H1 (cell line): ENCODE data around the gene MRPS18B. TPM values are rescaled to one million over a fixed set of nuclear protein-coding genes. Genes with fewer than 3 reads are reported as not detected.

Experiments used
- CTCF ChIA-PET: fragments of 300-600 bp; sonication (Branson Sonifier 250); formaldehyde crosslinking; loops from one replicate; lab custom pipeline; 2021; ENCODE audit not compliant: partially characterized antibody; lab: Charles Lee
- POLR2A ChIA-PET: fragments of 300-600 bp; sonication (Branson Sonifier 250); formaldehyde crosslinking; loops from one replicate; lab custom pipeline; 2021; ENCODE audit warnings: inconsistent platforms; ENCODE audit not compliant: partially characterized antibody; lab: Charles Lee
- DNase-seq, 2 experiments: peaks; one replicate each; pipeline versions ENCODE4 v3.0.0 to v3.0.0-alpha.2; 2010 to 2022; ENCODE audit warnings: low spot score in 2 of 2, low read depth in 1 of 2, mixed read lengths in 1 of 2
- FAIRE-seq: peaks from 2 replicates; lab custom pipeline; 2011; peaks lifted over from hg19 to GRCh38; lab: Jason Lieb, UNC
- H2AFZ ChIP-seq: 2 replicates; pipeline ENCODE4 v1.8.1; 2012; ENCODE audit warnings: low read length, inconsistent platforms
- H2AK5ac ChIP-seq: 2 replicates; pipeline ENCODE4 v1.6.1; 2013; ENCODE audit warnings: low read depth, low read length
- H2BK120ac ChIP-seq: replicated peaks from 2 replicates; pipeline ENCODE3; 2013; ENCODE audit warnings: low read depth, low read length, inconsistent platforms
- H2BK12ac ChIP-seq: 2 replicates; pipeline ENCODE4 v1.6.1; 2013; ENCODE audit warnings: low read depth, low read length
- H2BK15ac ChIP-seq: 2 replicates; pipeline ENCODE4 v1.6.1; 2013; ENCODE audit warnings: low read length
- H2BK20ac ChIP-seq: 2 replicates; pipeline ENCODE4 v1.6.1; 2013; ENCODE audit warnings: low read length
- H2BK5ac ChIP-seq: 2 replicates; pipeline ENCODE4 v1.6.1; 2013; ENCODE audit warnings: low read depth, low read length
- H3K14ac ChIP-seq: 2 replicates; pipeline ENCODE4 v1.6.1; 2013; ENCODE audit warnings: inconsistent platforms; ENCODE audit not compliant: insufficient read length
- H3K18ac ChIP-seq: 2 replicates; pipeline ENCODE4 v1.6.1; 2013; ENCODE audit warnings: low read length; ENCODE audit errors: extremely low read depth
- H3K23ac ChIP-seq: 2 replicates; pipeline ENCODE4 v1.6.1; 2013; ENCODE audit warnings: inconsistent platforms; ENCODE audit not compliant: insufficient read length
- H3K23me2 ChIP-seq: 2 replicates; pipeline ENCODE4 v1.6.1; 2013; ENCODE audit warnings: low read depth, low read length
- H3K27ac ChIP-seq: 2 replicates; pipeline ENCODE4 v1.6.1; 2011; ENCODE audit warnings: low read depth, low read length, inconsistent platforms
- H3K27me3 ChIP-seq, 4 experiments: replicated peaks in 1 of 4; 1 replicate in 1 of 4; 2 replicates in 3 of 4; pipeline versions ENCODE4 v1.6.1 to v1.8.1; 2011 to 2013; ENCODE audit warnings: low read length in 3 of 4, mild to moderate bottlenecking in 3 of 4, inconsistent platforms in 2 of 4, mixed read lengths in 2 of 4, moderate library complexity in 1 of 4; ENCODE audit not compliant: control insufficient read depth in 3 of 4, insufficient read depth in 3 of 4; ENCODE audit errors: extremely low read depth in 1 of 4
- H3K36me3 ChIP-seq, 4 experiments: 2 replicates each; pipeline versions ENCODE4 v1.6.1 to v1.8.1; 2011 to 2013; ENCODE audit warnings: mild to moderate bottlenecking in 4 of 4, low read length in 3 of 4, moderate library complexity in 2 of 4, control low read depth in 1 of 4, inconsistent platforms in 1 of 4; ENCODE audit not compliant: insufficient read depth in 4 of 4, control insufficient read depth in 2 of 4
- H3K4ac ChIP-seq: replicated peaks from 2 replicates; pipeline ENCODE3; 2013; ENCODE audit warnings: low read length, low read depth, mixed read lengths, inconsistent platforms; ENCODE audit not compliant: insufficient read length
- H3K4me1 ChIP-seq, 4 experiments: replicated peaks in 1 of 4; 1 replicate in 1 of 4; 2 replicates in 3 of 4; pipeline versions ENCODE4 v1.6.1 to v1.8.1; 2011 to 2013; ENCODE audit warnings: low read length in 3 of 4, inconsistent platforms in 2 of 4, mixed read lengths in 1 of 4; ENCODE audit not compliant: insufficient read depth in 4 of 4, control insufficient read depth in 3 of 4
- H3K4me2 ChIP-seq, 2 experiments: 2 replicates each; pipeline versions ENCODE4 v1.6.1 to v1.8.1; 2011 to 2013; ENCODE audit warnings: low read depth in 2 of 2, low read length in 2 of 2, control low read depth in 1 of 2, inconsistent platforms in 1 of 2, mild to moderate bottlenecking in 1 of 2; ENCODE audit not compliant: insufficient read depth in 1 of 2
- H3K4me3 ChIP-seq, 4 experiments: fragments of 200-600, 300-600 bp in 1 of 4; sonication (generic), shearing (Covaris generic), sonication (Bioruptor Twin) in 1 of 4; 2 replicates each; pipeline versions ENCODE4 v1.5.1 to v1.8.1; 2011 to 2016; ENCODE audit warnings: low read length in 4 of 4, low read depth in 3 of 4, control low read depth in 2 of 4, inconsistent platforms in 2 of 4, mild to moderate bottlenecking in 2 of 4, mixed read lengths in 1 of 4, moderate library complexity in 1 of 4; ENCODE audit not compliant: insufficient read depth in 2 of 4; ENCODE audit errors: extremely low read depth in 1 of 4
- H3K56ac ChIP-seq: replicated peaks from 2 replicates; pipeline ENCODE3; 2013; ENCODE audit warnings: low read depth, mild to moderate bottlenecking, mixed read lengths, low read length, inconsistent platforms; ENCODE audit not compliant: insufficient read length
- H3K79me1 ChIP-seq: 2 replicates; pipeline ENCODE4 v1.6.1; 2013; ENCODE audit warnings: low read depth, low read length, control low read depth
- H3K79me2 ChIP-seq, 2 experiments: 2 replicates each; pipeline versions ENCODE4 v1.6.1 to v1.8.1; 2012 to 2013; ENCODE audit warnings: low read length in 2 of 2, mild to moderate bottlenecking in 2 of 2, inconsistent platforms in 1 of 2; ENCODE audit not compliant: insufficient read depth in 2 of 2, control insufficient read depth in 1 of 2
- H3K9ac ChIP-seq, 4 experiments: replicated peaks in 1 of 4; 1 replicate in 1 of 4; 2 replicates in 3 of 4; pipeline versions ENCODE4 v1.6.1 to v1.8.1; 2011 to 2013; ENCODE audit warnings: low read depth in 3 of 4, low read length in 3 of 4, control low read depth in 2 of 4, mild to moderate bottlenecking in 2 of 4, moderate library complexity in 2 of 4, inconsistent platforms in 1 of 4; ENCODE audit errors: extremely low read depth in 1 of 4
- H3K9me3 ChIP-seq, 2 experiments: 2 replicates each; pipeline versions ENCODE4 v1.6.1 to v1.8.1; 2012 to 2013; ENCODE audit warnings: mild to moderate bottlenecking in 2 of 2, moderate library complexity in 2 of 2, control low read depth in 1 of 2, inconsistent platforms in 1 of 2, low read depth in 1 of 2, low read length in 1 of 2, mixed read lengths in 1 of 2; ENCODE audit not compliant: insufficient read depth in 2 of 2
- H4K20me1 ChIP-seq, 2 experiments: replicated peaks in 1 of 2; 2 replicates each; pipeline versions ENCODE3 to v1.8.1; 2011 to 2013; ENCODE audit warnings: inconsistent platforms in 2 of 2, low read length in 2 of 2, mild to moderate bottlenecking in 1 of 2; ENCODE audit not compliant: insufficient read depth in 2 of 2, control insufficient read depth in 1 of 2
- H4K5ac ChIP-seq: 2 replicates; pipeline ENCODE4 v1.6.1; 2013; ENCODE audit warnings: low read length, low read depth, mixed read lengths, inconsistent platforms; ENCODE audit not compliant: insufficient read length
- H4K8ac ChIP-seq: 2 replicates; pipeline ENCODE4 v1.8.0; 2013; ENCODE audit warnings: mild to moderate bottlenecking, moderate library complexity, low read length, inconsistent platforms; ENCODE audit not compliant: insufficient read depth; ENCODE audit errors: extremely low read depth
- H4K91ac ChIP-seq: replicated peaks from 2 replicates; pipeline ENCODE3; 2013; ENCODE audit warnings: low read length, mixed read lengths, inconsistent platforms; ENCODE audit not compliant: insufficient read length
- BRCA1 ChIP-seq: IDR thresholded peaks from 2 replicates; pipeline ENCODE4 v1.6.1; 2012; ENCODE audit warnings: low read depth, low read length, improper control_type of control experiment
- CBX5 ChIP-seq: fragments of 300-800, 300-1000 bp; sonication (generic); IDR thresholded peaks from 2 replicates; pipeline ENCODE4 v1.7.1; 2016; ENCODE audit warnings: antibody characterized with exemption, low read length, low read depth
- CBX8 ChIP-seq: fragments of 300-800, 300-1000 bp; sonication (generic); IDR thresholded peaks from 2 replicates; pipeline ENCODE4 v1.7.1; 2016; ENCODE audit warnings: low read depth, low read length, borderline replicate concordance
- POLR2AphosphoS5 ChIP-seq: IDR thresholded peaks from 2 replicates; pipeline ENCODE4 v1.6.1; 2011; ENCODE audit warnings: low read depth, low read length
- SRF ChIP-seq: IDR thresholded peaks from 2 replicates; pipeline ENCODE4 v1.6.1; 2011; ENCODE audit warnings: mild to moderate bottlenecking, low read depth, low read length, moderate library complexity
- TBP ChIP-seq: IDR thresholded peaks from 2 replicates; pipeline ENCODE4 v1.6.1; 2011; ENCODE audit warnings: low read depth, low read length, improper control_type of control experiment
- WGBS, 2 experiments: shearing (Covaris generic) in 1 of 2; methylation state at CpG; one replicate each; pipeline versions ENCODE4 v1.1.6 to v1.1.7; 2013 to 2015; ENCODE audit warnings: low lambda C conversion rate in 2 of 2, mixed read lengths in 2 of 2, inconsistent platforms in 1 of 2, low coverage in 1 of 2, missing lambda C conversion rate in 1 of 2; ENCODE audit not compliant: insufficient replicate concordance in 2 of 2, insufficient coverage in 1 of 2, insufficient read length in 1 of 2; ENCODE audit errors: extremely low coverage in 1 of 2, missing lambda C conversion rate in 1 of 2; 5-methylcytosine and 5-hydroxymethylcytosine counted together
- polyA plus RNA-seq, 7 experiments: library from polyadenylated mRNA; depleted of rRNA in 3 of 7; stranded (reverse) in 5 of 7; unstranded in 2 of 7; fragments of >200 nt in 5 of 7; fragments of 200-250 nt in 2 of 7; gene quantifications; 1 replicate in 5 of 7; 2 replicates in 1 of 7; 4 replicates in 1 of 7; pipeline versions ENCODE4 v1.2.1 to v1.2.3, GENCODE V29; 2011 to 2013; ENCODE audit warnings: missing spikeins in 2 of 7, mixed read lengths in 2 of 7
- total RNA-seq: library from RNA; stranded (reverse); fragmentation: NEBNext Ultra II Directional; extraction: Animal tissue kit (Norgen Biotek cat#: 25700); gene quantifications from 2 replicates; pipeline ENCODE4 v1.2.1, GENCODE V29; 2021

MRPS18B gene
- total and polyA plus RNA-seq, 2 of the 8 experiments (the other 6 are each of a cell fraction or from before 2014, with no cell fraction given), result 57.8 to 83.3 TPM

DNA sequence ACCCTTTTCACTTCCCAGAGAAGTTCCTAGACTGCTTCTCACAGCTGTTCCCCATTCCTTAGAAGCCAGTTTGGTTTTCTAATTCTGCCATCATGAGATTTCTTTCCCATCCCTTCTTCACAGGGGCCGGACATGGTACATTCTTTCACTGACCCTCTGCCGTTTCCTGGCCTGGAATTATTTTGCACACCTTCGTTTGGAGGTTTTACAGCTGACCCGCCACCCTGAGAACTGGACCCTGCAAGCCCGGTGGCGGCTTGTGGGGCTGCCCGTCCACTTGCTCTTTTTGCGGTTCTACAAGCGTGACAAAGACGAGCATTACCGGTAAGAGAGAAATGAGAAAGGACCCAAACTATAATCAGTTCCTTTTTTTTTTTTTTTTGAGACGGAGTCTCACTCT is 33.5 kb downstream of the MRPS18B start:
- TF ChIP-seq CBX5 (no peak), SRF (no peak), TBP (no peak), CBX8 (no peak), BRCA1 (no peak), POLR2AphosphoS5 (no peak)
- TF ChIP-seq, all 59 proteins: peak for 0
- peaks cover 5 to 49% (median 33%) of the 10 kb centered on the region in 4 experiments for H3K36me3 ChIP-seq

More for the DNA sequence above, 33.5 kb downstream of the MRPS18B start:
- no peak overlapping the region for H3K14ac ChIP-seq
- no peak overlapping the region for H2BK12ac ChIP-seq
- H2BK20ac ChIP-seq, result no peak overlapping the region
- ChIA-PET POLR2A (interaction anchor here (0.6 to 8.1 kb wide), 18 partner anchors 9 to 133 kb away, joined by 3 to 50 read pairs (median 4); partner anchors contain the start of genes ATAT1, MDC1, MRPS18B and PPP1R10), CTCF (interaction anchor here (0.6 to 1.5 kb wide), 5 partner anchors 11 to 206 kb away, joined by 3 to 5 read pairs (median 4); no protein-coding TSS in a partner anchor)
- H2BK15ac ChIP-seq, result no peak overlapping the region
- H3K27ac ChIP-seq, result no peak overlapping the region
- no peaks in the 10 kb centered on the region for H3K9me3 ChIP-seq
- DNase-seq, result no peak
- no peaks in the 10 kb centered on the region for H3K27me3 ChIP-seq
- no peak overlapping the region for H3K18ac ChIP-seq
- H3K79me2 ChIP-seq, result peaks cover 0 to 11% of the 10 kb centered on the region in 2 experiments; a peak in 2 of 4 replicates
- no peak overlapping the region for H3K9ac ChIP-seq
- no peak overlapping the region for H2BK120ac ChIP-seq
- H3K79me1 ChIP-seq, result peaks cover 4% of the 10 kb centered on the region; the same call in 1 of the 2 replicates
- peaks cover 5% of the 10 kb centered on the region; the same call in 1 of the 2 replicates for H3K23me2 ChIP-seq
- no peak overlapping the region for H4K8ac ChIP-seq
- peaks cover 3% of the 10 kb centered on the region in 2 experiments for H4K20me1 ChIP-seq
- H2AFZ ChIP-seq, result no peak overlapping the region
- peaks cover 0 to 4% (median 2%) of the 10 kb centered on the region in 4 experiments; a peak in 5 of 7 replicates for H3K4me1 ChIP-seq
- no peak overlapping the region for H3K4me3 ChIP-seq
- H3K23ac ChIP-seq, result no peak overlapping the region
- WGBS, 2 experiments, result 92% methylated on average over 11 of the region's 12 CpGs; no CpG with 5 or more reads in 1 of the 2 experiments
- no peak overlapping the region for H2AK5ac ChIP-seq
- no peak overlapping the region for H3K56ac ChIP-seq
- H3K4me2 ChIP-seq, result no peak overlapping the region
- no peak overlapping the region for H2BK5ac ChIP-seq
- no peak overlapping the region for H4K91ac ChIP-seq
- H3K4ac ChIP-seq, result no peak overlapping the region
- no peak overlapping the region for H4K5ac ChIP-seq
- FAIRE-seq, result no peak
